Fibroblast of mammary gland (primary cell): Measurements from ENCODE around the gene FOXL3.
"Not testable (repeated sequence)": the region's sequence is repeated elsewhere in the genome, so short reads cannot be mapped to it uniquely, and the experiment has no call there.

Experiments used
- DNase-seq: peaks from one replicate; pipeline ENCODE4 v3.0.0-alpha.2; 2010; ENCODE audit warnings: low read depth
- H3K4me3 ChIP-seq: 2 replicates; pipeline ENCODE4 v1.5.1; 2011; ENCODE audit warnings: low read depth, mild to moderate bottlenecking, low read length, moderate library complexity; ENCODE audit not compliant: control insufficient read depth
- CTCF ChIP-seq: conservative IDR thresholded peaks from 2 replicates; pipeline ENCODE4 v1.5.1; 2011; ENCODE audit warnings: low read depth, low read length, inconsistent platforms; ENCODE audit not compliant: control insufficient read depth, insufficient read depth

The FOXL3 gene

GRCh38 chr7:259751-260405, 30.1 kb upstream of the FOXL3 start:
- no peak overlapping the region for H3K4me3 ChIP-seq
- TF ChIP-seq CTCF, result no peak
- no peak for DNase-seq

GRCh38 chr7:260441-261281, 29.3 kb upstream of the FOXL3 start:
- H3K4me3 ChIP-seq, result no peak overlapping the region
- TF ChIP-seq CTCF, result no peak
- DNase-seq, result no peak

GRCh38 chr7:261341-262250, 28.4 kb upstream of the FOXL3 start:
- no peak overlapping the region for H3K4me3 ChIP-seq
- TF ChIP-seq CTCF, result no peak
- no peak for DNase-seq

- no peak for DNase-seq
- TF ChIP-seq CTCF, result no peak
These were observed 27.8 kb upstream of the FOXL3 start for GRCh38 chr7:262251-262572.

GRCh38 chr7:262631-263311, 27.2 kb upstream of the FOXL3 start:
- not testable (repeated sequence) for DNase-seq, H3K4me3 ChIP-seq
- peak; percentile 1 for TF ChIP-seq CTCF

More at GRCh38 chr7:262251-262572, 27.8 kb upstream of the FOXL3 start:
- no peak overlapping the region for H3K4me3 ChIP-seq
